LHCN-M2 (cell line): ENCODE measurements around the gene CABS1. TPM values are rescaled to one million over a fixed set of nuclear protein-coding genes. Genes with fewer than 3 reads are reported as not detected.

Experiments
- DNase-seq: peaks from one replicate; pipeline ENCODE4 v3.0.0-alpha.2; 2012; ENCODE audit warnings: low read depth
- polyA plus RNA-seq: library from polyadenylated mRNA; unstranded; fragments of >200 nt; gene quantifications from one replicate; pipeline ENCODE4 v1.2.1, GENCODE V29; 2012; ENCODE audit warnings: missing spikeins
- total RNA-seq: library from RNA; depleted of rRNA; stranded (reverse); fragments of >200 nt; gene quantifications from 2 replicates; pipeline ENCODE4 v1.2.3, GENCODE V29; 2014; rRNA removed

The CABS1 gene
- not detected in 2 replicates for total RNA-seq
- polyA plus RNA-seq, result not detected

DNA sequence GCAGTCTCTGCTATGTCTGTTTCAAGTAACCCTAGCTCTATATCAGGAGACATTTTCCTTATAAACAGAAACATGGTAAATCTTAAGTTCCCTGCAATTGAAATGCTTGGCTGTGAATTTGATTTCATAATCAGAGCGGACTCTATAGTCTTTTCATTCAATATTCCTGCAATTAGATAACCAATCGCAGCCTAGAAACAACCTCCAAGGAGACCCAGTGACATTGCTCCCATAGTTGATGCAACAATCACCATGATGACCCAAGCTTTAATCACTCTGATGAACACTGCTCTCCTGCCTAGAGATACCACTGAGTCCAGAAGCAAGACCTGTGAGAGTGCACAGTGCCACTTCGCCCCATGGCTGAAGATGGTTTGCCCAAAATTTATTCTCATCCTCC lies at the start of gene CABS1:
TSS of gene CABS1 (plus strand) at position 301 of the 400 bp plus-strand sequence. CDS start at position 360, 59 bp downstream.
- DNase-seq, result no peak

DNA sequence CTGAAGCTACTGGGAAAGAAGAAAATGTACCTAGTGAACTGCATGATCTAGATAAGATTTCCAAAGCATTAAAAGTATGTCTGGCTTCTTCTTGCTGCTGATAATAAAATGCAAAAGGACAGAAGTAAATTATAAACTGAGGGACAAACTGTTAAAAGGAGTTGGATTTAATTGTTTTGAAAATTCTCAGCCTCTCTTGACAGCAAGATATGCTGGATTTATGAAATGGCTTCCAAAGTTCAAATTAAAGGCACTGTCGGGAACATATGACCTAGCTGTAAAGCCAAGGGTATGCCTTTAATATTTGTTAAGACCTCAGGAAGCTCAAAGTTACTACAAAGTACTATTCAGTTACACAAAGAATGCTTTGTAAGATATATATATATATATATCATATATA lies 46.1 kb upstream of the CABS1 start:
- DNase-seq, result no peak

DNA sequence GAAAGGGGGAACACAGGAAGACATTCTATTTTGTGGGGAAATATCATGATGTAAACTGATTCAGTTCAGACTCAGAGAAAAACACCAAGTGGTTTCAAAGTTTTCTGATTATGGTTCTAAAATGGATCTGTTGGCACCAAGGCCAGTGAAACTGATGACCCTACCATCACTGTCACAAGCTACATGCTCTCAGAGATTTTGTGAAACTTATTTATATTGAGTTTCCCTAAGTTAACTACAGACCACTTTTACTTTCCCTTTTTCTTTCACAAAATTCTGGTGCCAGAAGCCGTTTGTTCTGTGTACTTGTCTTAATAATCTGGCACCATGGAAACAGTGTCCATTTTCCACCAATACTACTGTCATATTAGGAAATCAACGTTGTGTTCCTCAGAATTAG lies 43.4 kb upstream of the CABS1 start:
- DNase-seq, result no peak

DNA sequence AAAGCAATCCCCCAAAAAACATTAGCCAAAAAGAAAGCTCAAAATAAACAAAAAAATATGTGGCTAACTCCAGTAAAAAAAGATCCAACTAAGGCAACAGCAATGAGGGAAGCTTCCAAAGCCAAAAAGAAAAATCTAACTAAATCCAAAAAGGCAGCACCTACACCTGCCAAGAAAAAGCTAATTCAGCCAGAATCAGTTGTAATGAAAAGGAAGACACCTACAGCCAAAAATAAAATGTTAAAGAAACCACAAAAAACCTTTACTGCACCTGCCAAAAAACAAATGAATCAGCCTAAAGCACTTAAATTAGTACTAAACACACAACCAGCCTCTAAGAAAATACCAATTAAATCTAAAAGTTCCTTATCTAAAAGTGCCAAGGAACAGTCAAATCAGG lies 37.2 kb upstream of the CABS1 start:
- no peak for DNase-seq

DNA sequence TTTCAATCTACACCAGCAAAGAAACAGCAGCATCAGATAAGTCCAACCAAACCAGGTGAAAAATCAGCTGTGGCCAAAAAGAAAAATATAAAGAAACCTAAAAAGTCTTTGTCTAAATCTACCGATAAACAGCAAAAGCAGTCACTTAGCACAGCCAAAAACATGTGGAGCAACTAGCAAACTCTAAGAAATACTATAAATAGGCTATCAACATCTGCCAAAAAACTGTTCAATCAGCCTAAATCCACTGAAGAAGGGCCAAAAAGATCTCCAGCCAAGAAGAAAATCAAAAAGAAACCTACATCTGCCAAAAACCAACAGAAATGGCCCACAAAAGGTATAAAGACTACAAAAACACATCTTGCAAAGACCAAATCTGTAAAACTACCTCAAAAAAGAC lies 36.7 kb upstream of the CABS1 start:
- DNase-seq, result no peak

DNA sequence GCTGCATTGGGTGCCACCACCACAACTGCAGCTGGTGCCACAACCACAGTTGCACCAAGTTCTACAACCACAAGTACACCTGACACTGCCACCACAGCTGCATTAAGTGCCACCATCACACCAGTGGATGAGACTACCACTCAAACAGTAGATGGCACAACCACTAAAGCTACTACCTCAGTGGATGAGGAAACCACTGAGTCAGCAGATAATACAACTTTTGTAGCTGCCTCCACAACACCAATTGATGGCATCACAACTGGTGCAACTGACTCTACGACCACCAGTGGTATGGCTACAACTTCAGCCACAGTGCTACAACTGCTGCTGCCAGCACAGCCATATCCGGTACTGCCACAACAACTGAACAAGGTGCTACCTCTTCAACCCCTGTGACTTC lies 35.1 kb upstream of the CABS1 start:
- DNase-seq, result no peak

DNA sequence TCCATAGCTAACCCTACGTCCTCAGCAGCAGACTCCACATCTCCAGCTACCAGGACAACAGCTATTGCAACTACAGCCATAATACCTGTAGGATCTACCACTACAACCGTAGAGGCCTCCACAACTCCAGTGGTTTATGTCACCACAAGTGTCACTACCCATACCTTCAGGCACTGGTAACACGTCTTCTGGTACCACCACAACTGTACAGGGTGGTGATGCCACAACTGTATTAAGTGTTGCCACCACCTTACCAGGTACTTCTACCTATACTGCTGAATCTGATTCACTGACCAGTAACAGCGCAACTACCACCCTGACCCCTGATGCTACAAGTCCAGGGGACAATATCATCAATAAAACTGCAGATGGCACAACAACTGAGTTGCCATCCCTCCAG lies 34.6 kb upstream of the CABS1 start:
- no peak for DNase-seq

DNA sequence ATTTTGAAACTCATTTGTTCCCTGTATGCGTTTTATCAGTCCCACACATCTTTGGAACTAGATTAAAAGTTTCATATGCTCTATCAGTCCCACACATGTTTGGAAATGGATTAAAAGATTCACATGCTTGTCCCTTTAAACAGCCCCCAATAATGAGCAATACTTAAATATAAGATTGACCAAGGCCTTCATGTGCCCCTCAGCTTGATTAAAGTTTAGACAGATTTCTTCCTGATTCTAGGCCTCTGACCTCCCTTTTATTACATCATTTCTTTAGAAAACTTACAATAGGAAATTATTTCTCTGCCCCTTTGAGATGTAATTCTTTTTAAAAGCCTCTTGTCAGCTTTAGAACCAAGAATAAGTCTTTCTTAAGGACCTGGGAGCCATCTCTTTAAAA lies 31.7 kb upstream of the CABS1 start:
- no peak for DNase-seq

DNA sequence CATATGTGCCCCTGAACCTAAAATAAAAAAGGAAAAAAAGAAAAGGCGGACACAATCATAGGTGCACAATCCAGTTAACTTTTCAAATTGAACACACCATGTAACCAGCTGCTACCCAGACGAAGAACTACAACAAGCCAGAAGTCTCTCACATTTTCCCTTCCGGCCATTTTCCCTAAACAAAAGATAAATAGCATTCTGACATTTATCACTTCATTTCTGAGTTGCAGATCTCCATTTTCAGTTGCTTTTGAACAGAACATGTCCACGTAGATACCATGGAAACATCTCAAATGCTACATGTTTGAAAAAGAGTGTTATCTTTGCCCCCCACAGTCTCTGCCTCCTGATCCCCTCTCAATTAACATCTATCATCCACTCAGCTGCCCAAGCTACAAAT lies 29.2 kb upstream of the CABS1 start:
- DNase-seq, result no peak

DNA sequence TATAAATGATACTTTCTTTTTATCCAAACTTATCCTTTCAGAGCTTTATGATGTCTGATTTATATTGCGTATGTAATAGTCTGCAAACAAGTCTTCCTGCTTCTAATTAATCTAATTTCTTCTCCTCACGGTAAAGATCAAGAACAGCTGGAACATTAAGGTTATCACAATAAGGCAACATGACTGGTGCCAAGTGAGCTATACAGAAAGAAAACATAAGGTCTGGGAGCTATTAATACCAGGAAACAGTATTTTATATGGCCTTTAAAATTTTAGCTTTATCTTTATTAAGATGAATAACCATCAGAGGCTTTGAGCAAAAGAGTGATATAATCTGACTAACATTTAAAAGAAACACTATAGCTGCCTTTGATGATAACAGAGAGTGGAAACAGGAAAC lies 28.7 kb upstream of the CABS1 start:
- DNase-seq, result no peak

DNA sequence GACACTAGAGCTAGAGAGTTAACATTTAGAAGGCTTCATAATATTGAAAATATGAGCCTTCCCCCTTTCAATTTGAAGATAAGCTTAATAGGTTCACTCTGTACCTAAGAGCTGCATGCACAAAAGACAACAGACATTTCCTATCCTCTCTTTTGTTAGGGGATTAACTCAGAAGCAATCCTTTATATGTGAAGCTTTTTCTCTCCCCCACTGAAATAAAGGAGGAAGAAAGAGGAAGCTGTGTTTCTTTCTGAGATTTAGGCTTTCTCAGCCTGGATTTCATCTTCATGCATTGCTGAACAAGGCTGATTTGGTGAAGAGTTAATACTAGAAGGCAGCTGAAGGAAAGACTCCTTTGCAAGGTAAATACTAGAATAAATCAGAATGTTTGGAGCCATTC lies 21.0 kb upstream of the CABS1 start:
- DNase-seq, result no peak

DNA sequence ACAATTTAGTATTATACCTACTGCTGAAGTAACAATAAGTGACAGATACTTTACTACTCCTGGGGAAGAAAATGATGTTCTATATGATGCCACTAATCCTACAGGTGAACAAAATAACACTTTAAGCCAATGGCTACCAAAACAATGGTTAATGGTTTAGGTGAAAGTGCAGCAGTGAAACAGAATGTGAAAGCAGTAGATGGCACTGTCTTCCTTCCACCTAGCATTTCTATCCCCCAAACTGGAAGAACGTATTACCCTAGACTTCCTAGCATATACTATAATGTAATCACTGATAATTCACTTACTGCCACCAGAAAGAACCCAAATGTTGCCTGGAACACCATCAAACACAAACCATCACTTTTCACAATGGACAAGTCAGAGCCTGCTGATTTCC lies 18.9 kb upstream of the CABS1 start:
- no peak for DNase-seq

DNA sequence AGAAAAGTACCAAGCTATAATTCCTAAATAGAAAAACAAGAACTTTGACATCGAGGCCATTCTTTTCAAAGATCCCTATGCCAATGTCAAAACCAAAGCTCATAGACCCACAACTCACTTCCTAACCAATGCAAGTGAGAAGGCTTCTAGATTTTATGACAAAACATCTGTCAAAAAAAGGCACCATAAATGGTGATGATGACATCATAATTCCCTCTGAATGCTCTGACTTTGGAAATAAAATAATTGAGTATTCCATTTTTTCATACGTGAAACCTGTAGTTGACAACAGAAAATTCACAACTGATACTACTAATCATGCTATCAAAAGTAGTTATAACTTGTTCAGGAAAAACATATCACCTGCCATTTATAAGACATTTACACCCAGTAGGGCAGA lies 8.7 kb upstream of the CABS1 start:
- DNase-seq, result no peak

DNA sequence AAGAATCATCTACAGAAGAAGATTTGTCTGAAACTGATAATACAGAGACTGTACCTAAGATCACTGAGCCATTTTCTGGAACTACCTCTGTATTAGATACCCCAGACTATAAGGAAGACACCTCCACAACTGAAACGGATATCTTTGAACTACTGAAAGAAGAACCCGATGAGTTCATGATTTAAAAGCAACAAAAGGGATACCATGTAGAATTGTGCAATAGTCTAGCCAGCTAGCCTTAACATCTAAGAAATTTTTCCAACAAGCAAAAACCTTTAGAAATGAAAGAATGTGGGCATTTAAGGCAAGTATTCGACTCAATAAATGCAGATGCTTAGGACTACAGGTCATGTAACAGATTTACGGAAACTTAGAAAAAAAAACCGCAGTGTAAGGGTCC lies 1.3 kb downstream of the CABS1 start:
- DNase-seq, result no peak

DNA sequence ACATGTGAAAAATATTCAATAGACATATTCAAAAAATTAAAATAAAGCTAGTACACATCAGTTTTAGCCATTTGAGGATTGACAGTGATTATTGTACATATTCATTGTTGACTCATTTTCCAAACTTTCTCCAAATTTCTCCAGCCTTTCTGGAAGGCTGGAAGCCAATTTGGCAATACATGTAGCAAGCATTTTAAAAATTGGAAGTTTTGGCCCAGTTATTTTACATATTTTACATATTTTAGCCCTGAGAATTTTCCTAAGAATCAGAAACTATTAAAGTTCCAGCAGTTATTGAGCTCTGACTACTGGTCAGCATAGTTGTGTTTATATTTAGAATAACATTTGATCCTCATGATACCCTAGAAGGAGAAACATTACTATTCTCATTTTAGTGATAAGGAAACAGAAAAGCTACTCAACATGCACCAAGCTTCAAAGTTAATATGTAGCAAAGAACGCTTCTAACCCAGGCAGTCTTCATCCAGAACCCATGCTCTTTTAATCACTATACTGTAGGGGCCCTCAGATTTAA lies 3.2 kb downstream of the CABS1 start:
- DNase-seq, result no peak

DNA sequence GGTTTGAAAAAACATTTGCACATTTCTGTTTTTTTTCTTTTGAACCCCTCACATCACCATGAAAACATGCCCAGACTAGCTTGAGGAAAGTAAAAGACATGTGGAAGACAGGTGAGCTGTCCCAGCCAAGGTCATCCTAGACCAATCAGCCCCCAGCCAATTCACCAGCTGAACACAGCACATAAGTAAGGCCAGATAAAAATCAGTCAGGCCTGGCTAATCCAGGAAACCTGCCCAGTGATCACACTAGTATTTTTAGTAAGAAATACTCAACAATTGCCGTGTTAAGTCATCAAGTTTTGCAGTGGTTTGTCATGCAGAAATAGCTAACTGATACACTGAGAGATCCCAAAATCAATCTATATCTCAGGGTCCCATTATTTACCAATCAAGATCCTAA lies 21.4 kb downstream of the CABS1 start:
- DNase-seq, result no peak

DNA sequence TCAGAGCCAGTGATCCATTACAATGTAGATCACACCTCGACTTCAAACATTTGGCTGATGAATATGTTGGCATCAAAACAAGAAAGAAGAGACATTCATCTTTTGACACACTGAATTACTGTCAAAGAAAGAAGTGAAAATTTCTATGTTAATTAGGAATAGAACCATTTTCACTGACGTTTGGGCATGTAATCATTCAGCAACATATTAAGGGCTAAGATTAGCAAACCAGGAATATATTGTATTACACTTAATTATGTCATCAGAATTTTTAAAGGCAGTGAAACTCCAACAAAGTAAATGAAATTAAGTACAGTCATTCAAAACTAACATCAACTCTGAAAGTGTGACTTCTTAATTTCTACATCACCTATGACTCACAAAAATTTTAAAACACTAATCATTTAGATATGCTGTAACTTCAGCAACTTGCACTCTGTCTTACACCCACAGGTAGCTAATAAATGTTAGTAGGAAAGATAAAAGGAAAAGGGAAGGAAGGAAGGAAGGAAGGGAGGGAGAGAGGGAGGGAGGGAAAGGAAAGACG lies 24.4 kb downstream of the CABS1 start:
- no peak for DNase-seq

DNA sequence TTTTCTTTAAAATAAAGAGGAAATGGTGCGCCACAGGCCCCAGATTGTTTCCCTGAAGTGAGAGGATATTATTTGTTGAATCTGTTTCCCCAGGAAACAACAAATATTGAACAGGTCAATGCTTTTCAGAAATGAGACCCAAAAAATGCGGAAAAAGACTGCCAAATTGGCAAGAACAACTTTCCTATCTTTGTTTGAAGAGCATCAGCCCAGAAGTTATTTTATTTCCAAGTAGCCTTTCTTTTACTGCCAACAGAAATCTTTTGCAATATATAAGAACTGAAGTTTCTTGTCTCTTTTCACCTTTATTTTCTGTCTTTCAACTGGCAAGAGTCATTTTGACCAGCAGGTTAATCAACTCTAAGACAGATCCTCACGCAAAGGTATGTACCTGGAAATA lies 25.7 kb downstream of the CABS1 start, which contains the start of gene SMR3A:
TSS of gene SMR3A (plus strand) at position 301 of the 400 bp plus-strand sequence. CDS start 1,356 bp downstream, outside the sequence.
- no peak for DNase-seq

DNA sequence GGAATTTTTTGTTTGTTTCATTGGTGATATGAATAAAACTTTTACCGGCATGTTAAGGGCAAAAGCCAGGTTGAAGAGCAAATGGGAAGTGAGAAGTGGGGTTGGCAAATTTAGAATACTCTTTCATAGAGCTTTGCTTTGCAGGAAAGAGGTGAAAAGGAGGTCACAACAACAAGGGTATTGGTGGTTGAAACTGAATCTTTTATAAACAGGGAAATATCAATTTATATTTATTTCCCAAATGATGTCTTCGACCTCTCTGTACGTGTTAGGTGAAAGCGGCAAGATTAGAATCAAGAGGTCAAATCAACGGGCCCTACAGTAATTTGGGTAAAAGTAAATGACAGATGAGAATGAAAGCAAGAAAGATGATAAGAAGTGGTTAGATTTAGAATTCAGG lies 29.2 kb downstream of the CABS1 start:
- no peak for DNase-seq

DNA sequence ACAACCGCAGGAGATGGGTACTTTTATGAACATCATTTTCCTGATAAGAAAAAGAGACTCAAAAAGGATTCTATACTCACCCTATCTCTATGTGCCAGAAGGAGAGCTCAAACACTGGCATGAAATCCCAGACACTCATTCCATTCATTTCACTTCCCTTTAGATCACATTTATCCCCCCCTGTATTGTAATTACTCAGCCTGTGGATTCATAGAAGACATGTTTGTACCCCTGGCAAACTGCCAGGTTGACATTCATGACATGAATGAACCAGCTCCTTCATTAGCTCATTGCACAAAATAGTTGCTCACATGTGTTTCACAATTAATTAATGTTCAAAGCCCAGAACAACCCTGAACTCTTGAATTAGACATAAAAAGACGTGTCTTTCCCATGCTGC lies 30.7 kb downstream of the CABS1 start:
- no peak for DNase-seq

DNA sequence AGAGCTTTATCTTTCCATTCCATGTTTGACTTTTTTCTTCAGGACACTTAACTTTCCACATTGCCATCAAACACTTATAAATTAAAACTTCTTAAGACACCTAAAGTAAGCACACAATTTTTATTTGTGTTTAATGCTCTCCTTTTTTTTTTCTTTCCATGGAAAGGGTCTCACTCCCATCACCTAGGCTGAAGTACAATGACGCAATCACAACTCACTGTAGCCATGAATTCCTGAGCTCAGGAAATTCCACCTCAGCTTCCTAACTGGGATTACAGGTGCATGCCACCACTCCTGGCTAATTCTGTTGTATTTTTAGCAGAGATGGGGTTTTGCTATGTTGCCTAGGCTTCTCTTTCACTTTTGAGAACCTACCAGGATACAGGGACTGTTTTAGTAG lies 33.0 kb downstream of the CABS1 start:
- no peak for DNase-seq

DNA sequence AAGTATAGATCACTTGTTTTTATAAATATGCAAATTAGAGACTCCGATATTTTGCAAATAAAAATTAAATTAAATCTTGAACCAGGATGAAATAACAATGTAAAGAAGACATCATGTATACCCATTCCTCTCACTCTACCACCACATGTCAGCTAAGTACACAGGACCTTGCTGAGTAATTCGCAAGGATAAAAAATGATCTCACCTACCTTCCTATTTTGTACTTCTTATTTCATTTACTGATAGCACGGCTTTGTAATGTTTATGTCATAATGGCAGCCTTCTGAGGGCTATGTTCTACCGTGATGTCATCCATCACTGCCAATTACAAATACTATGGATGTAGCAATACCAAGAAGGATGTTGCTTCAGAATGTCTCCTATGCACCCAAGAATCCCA lies 37.2 kb downstream of the CABS1 start:
- no peak for DNase-seq

DNA sequence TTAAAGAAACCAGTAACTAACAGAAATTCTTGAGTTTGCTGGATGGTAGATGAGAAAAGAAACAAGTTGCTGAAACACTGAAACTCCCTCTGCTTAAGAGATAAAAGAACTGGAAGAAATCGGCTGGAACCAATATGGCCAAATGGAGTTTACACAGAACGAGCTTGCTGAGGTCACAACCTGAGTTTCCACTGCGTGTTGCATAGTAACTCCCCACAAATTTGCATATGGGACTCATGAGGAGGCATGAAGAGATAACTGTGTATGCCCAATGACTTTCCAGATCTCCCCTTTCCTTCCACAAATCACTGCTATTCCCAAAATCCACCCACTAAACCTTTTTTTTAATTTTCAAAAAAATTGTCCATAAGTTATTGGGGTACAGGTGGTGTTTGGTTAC lies 38.0 kb downstream of the CABS1 start:
- no peak for DNase-seq

DNA sequence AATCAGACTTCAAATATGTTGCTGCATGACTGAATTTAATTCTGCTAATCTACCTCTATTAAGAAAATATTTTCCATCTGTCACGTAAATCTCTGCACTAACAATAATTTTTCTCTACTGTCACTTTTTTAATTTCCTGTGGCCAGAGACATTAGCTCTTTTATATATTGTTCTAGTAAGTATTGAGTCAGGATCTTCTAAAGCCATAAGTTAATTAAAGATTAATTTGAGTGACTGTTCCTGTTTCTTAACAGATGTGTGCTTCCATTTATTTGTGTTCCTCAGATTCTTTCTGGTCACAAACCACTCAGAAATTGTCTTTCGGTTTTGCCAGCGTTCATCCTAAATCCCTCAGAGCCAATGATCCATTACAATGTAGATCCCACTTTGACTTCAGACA lies 45.8 kb downstream of the CABS1 start:
- DNase-seq, result no peak
